Ovary (tissue), 9 donors: ENCODE measurements around the gene SOHLH1. TPM values are rescaled to one million over a fixed set of nuclear protein-coding genes. Genes with fewer than 3 reads are reported as not detected.

ENCODE experiments used
- DNase-seq, 5 donors: peaks; one replicate each; pipeline ENCODE4 v3.0.0-alpha.2; 2019 to 2020
- H3K27ac ChIP-seq, 2 donors: fragments of 200-600 bp; one replicate each; pipeline versions ENCODE4 v1.5.1 to v1.8.0; 2019 to 2022
- H3K27me3 ChIP-seq: fragments of 200-600 bp; one replicate; pipeline ENCODE4 v1.8.0; 2022
- H3K36me3 ChIP-seq: fragments of 200-600 bp; sonication (generic); one replicate; pipeline ENCODE4 v1.5.1; 2019
- H3K4me1 ChIP-seq: one replicate; pipeline ENCODE4 v1.8.1; 2013; ENCODE audit warnings: mild to moderate bottlenecking, moderate library complexity; ENCODE audit not compliant: insufficient read depth
- H3K4me3 ChIP-seq: fragments of 200-600 bp; sonication (generic); one replicate; pipeline ENCODE4 v1.5.1; 2017
- H3K9me3 ChIP-seq, 2 donors: fragments of 200-600 bp in 1 of 2; sonication (generic) in 1 of 2; one replicate each; pipeline versions ENCODE4 v1.5.1 to v1.8.1; 2013 to 2019; ENCODE audit warnings: mild to moderate bottlenecking in 1 of 2, moderate library complexity in 1 of 2
- CTCF ChIP-seq, 3 donors: fragments of 450-650 bp in 2 of 3; fragments of 200-600 bp in 1 of 3; IDR thresholded peaks; one replicate each; pipeline versions ENCODE4 v1.5.1 to v1.8.0; 2016 to 2022; ENCODE audit warnings: antibody characterized with exemption in 3 of 3, mild to moderate bottlenecking in 1 of 3
- EP300 ChIP-seq: sonication (generic); formaldehyde crosslinking; IDR thresholded peaks from one replicate; pipeline ENCODE4 v1.6.1; 2017; ENCODE audit warnings: antibody characterized with exemption
- POLR2A ChIP-seq: fragments of 450-650 bp; IDR thresholded peaks from one replicate; pipeline ENCODE4 v1.6.1; 2017; ENCODE audit warnings: antibody characterized with exemption, mild to moderate bottlenecking, moderate library complexity
- WGBS, 3 donors: extraction: QIAGEN DNeasy Blood & Tissue Kit in 1 of 3; methylation state at CpG; one replicate each; pipeline versions ENCODE4 v1.1.5 to v1.1.7; 2013 to 2017; 5-methylcytosine and 5-hydroxymethylcytosine counted together
- intact Hi-C, 4 donors: fragments of 100-400 bp; cut with DNase I; formaldehyde crosslinking; loops; one replicate each; pipeline versions ENCODE4 v1.11.0 to v1.15.1; 2022 to 2023
- polyA plus RNA-seq, 2 donors: library from polyadenylated mRNA; stranded (reverse); fragments of 200-250 nt in 1 of 2; fragments of 350-450 nt in 1 of 2; fragmentation: Illumina TruSeq in 1 of 2; extraction: RNeasy Lipid Tissue Mini Kit (QIAGEN cat#74804) in 1 of 2; gene quantifications; one replicate each; pipeline ENCODE4 v1.2.3, GENCODE V29; 2013 to 2014
- total RNA-seq, 7 donors: library from RNA; depleted of rRNA in 2 of 7; stranded (reverse); fragments of >200 nt in 2 of 7; fragmentation: NEBNext Ultra II Directional in 3 of 7; extraction: Animal tissue kit (Norgen Biotek cat#: 25700) in 3 of 7; gene quantifications; one replicate each; pipeline versions ENCODE4 v1.1.0 to v1.2.4, GENCODE V29; 2016 to 2023
- donor health status: DM: no; HTN: no; CAD: no; lungs with moderate emphysema.
- donor health status: DM: no; HTN: no; CAD: no.
- donor health status: Bipolar disorder and iron deficiency.
- donor health status: DM: yes; HTN: yes; CAD: no.
- donor health status: DM: no; HTN: no; CAD: no.
- donor health status: DM: yes; HTN: yes; CAD: no.

The SOHLH1 gene
- total and polyA plus RNA-seq, 9 donors: 0.17 to 0.36 TPM; not detected in 7

GRCh38 chr9:135695642-135696041 lies 3.6 kb downstream of the SOHLH1 start:
- no peak for DNase-seq
- TF ChIP-seq POLR2A: no peak
- no peak for TF ChIP-seq CTCF (IDR thresholded peaks at IDR 0.05)
- TF ChIP-seq EP300: no peak
- H3K27ac ChIP-seq: no peak overlapping the region
- no peaks in the 10 kb centered on the region for H3K27me3 ChIP-seq
- H3K4me1 ChIP-seq: no peaks in the 10 kb centered on the region
- intact Hi-C loops: loop anchor here in 1 of 4 donors (10.0 kb wide), 1 partner anchor 59 kb away; no protein-coding TSS in a partner anchor
- no peak overlapping the region for H3K4me3 ChIP-seq
- H3K9me3 ChIP-seq: no peaks in the 10 kb centered on the region
- WGBS, 3 donors: 85 to 88% (median 86%) methylated on average over 12 of the region's 12 CpGs
- H3K36me3 ChIP-seq: no peaks in the 10 kb centered on the region

- Histone ChIP-seq H3K27ac (no peak overlapping the region), H3K36me3 (no peaks in the 10 kb centered on the region), H3K9me3 (no peaks in the 10 kb centered on the region), H3K4me3 (no peak overlapping the region), H3K27me3 (no peaks in the 10 kb centered on the region), H3K4me1 (no peaks in the 10 kb centered on the region)
- WGBS, 3 donors: 89 to 94% (median 90%) methylated on average over 13 to 16 of the region's 16 CpGs
- DNase-seq: no peak
- TF ChIP-seq EP300: no peak
- no peak for TF ChIP-seq CTCF (IDR thresholded peaks at IDR 0.05)
- no peak for TF ChIP-seq POLR2A
- intact Hi-C loops: loop anchor here in 1 of 4 donors (10.0 kb wide), 1 partner anchor 60 kb away; no protein-coding TSS in a partner anchor
These were observed 4.2 kb downstream of the SOHLH1 start for GRCh38 chr9:135695036-135695435.

GRCh38 chr9:135694414-135694813 lies 4.9 kb downstream of the SOHLH1 start:
- 36 to 38% (median 37%) methylated on average over 18 of the region's 18 CpGs for WGBS, 3 donors
- DNase-seq: no peak
- no peaks in the 10 kb centered on the region for H3K36me3 ChIP-seq
- H3K4me3 ChIP-seq: no peak overlapping the region
- no peaks in the 10 kb centered on the region for H3K9me3 ChIP-seq
- intact Hi-C loops: loop anchor here in 1 of 4 donors (10.0 kb wide), 1 partner anchor 60 kb away; no protein-coding TSS in a partner anchor
- TF ChIP-seq EP300: no peak
- TF ChIP-seq CTCF (IDR thresholded peaks at IDR 0.05): no peak
- no peak for TF ChIP-seq POLR2A
- H3K27ac ChIP-seq: no peak overlapping the region
- no peaks in the 10 kb centered on the region for H3K4me1 ChIP-seq
- H3K27me3 ChIP-seq: no peaks in the 10 kb centered on the region

GRCh38 chr9:135693771-135694170 lies 5.5 kb downstream of the SOHLH1 start:
- DNase-seq: no peak
- intact Hi-C loops: loop anchor here in 1 of 4 donors (10.0 kb wide), 1 partner anchor 61 kb away; no protein-coding TSS in a partner anchor
- WGBS, 3 donors: 82 to 90% (median 85%) methylated on average over 11 of the region's 11 CpGs
- Histone ChIP-seq H3K27me3 (no peaks in the 10 kb centered on the region), H3K9me3 (no peaks in the 10 kb centered on the region), H3K36me3 (no peaks in the 10 kb centered on the region), H3K27ac (no peak overlapping the region), H3K4me1 (no peaks in the 10 kb centered on the region), H3K4me3 (no peak overlapping the region)
- TF ChIP-seq CTCF (IDR thresholded peaks at IDR 0.05): no peak
- TF ChIP-seq POLR2A: no peak
- TF ChIP-seq EP300: no peak
